ENCODE measurements around the gene PPIL6.

- no peak for TF ChIP-seq EZH2phosphoT487 (IDR thresholded peaks at IDR 0.05; ENCODE audit: borderline replicate concordance, low read length)
- no peak for TF ChIP-seq CTCF (conservative IDR thresholded peaks at IDR 0.05; ENCODE audit: low read depth, low read length)
Observed at GRCh38 chr6:109443425-109443950, 3.1 kb upstream of the PPIL6 start.
